ENCODE data around the gene PPP1R7. TPM values are rescaled to one million over a fixed set of nuclear protein-coding genes. Genes with fewer than 3 reads are reported as not detected.

Gene PPP1R7
- total RNA-seq, 6 donors from 2014 or later, result 38.8 to 76.1 (median 57.7) TPM

DNA sequence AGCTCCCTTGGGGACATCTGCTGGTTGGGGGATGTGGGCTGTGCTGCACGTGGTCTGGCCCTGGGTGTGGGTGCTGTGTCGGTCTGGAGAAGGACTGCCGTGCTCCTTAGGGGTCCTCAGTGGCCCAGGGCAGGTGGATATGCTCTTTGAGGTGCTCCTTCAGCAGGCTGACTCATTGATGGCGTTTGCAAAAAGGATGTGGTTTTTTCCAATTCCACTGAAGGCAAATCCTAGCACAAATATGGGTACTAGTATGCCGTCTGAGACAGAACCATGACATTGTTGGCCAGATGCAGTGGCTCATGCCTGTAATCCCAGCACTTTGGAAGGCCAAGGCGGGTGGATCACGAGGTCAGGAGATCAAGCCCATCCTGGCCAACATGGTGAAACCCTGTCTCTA, 3.3 kb downstream of the PPP1R7 start:
- Histone ChIP-seq H3K4me3 (no peak overlapping the region), H3K36me3 (peaks cover 9 to 29% (median 15%) of the 10 kb centered on the region in 4 donors), H3K27me3 (no peaks in the 10 kb centered on the region), H3K4me1 (peaks cover 15 to 29% (median 16%) of the 10 kb centered on the region in 4 donors), H3K9me3 (no peaks in the 10 kb centered on the region), H3K27ac (no peak overlapping the region)
- ATAC-seq (ENCODE audit: low FRiP score in 2 of 2), result no peak
- no peak for DNase-seq
- 81 to 96% methylated on average over 7 of the region's 7 CpGs for WGBS, 2 donors
- TF ChIP-seq EP300 (IDR thresholded peaks at IDR 0.05), result no peak

DNA sequence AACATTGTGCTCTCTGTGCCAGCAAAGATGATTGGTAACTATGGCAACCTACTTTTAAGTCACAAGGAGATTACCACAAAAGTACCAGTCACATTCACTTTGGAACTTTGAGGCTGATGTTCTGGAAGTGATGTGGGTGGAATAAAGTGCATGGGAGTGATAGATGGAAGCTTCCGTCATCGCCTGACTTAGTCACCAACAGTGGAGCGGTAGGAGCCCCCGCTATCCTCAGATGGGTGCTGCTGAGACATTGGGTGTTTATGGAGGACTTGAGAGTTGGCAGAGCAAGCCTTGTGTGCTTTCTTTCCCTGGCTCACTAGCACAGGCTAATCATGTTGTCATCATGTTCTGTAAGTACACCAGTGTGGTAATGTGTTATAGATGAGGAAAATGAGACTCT, 4.6 kb downstream of the PPP1R7 start:
- no peak for ATAC-seq (ENCODE audit: low FRiP score in 2 of 2)
- TF ChIP-seq POLR2A (IDR thresholded peaks at IDR 0.05) (no peak), EP300 (IDR thresholded peaks at IDR 0.05) (no peak), POLR2AphosphoS5 (IDR thresholded peaks at IDR 0.05) (no peak)
- TF ChIP-seq, protein P1, sequence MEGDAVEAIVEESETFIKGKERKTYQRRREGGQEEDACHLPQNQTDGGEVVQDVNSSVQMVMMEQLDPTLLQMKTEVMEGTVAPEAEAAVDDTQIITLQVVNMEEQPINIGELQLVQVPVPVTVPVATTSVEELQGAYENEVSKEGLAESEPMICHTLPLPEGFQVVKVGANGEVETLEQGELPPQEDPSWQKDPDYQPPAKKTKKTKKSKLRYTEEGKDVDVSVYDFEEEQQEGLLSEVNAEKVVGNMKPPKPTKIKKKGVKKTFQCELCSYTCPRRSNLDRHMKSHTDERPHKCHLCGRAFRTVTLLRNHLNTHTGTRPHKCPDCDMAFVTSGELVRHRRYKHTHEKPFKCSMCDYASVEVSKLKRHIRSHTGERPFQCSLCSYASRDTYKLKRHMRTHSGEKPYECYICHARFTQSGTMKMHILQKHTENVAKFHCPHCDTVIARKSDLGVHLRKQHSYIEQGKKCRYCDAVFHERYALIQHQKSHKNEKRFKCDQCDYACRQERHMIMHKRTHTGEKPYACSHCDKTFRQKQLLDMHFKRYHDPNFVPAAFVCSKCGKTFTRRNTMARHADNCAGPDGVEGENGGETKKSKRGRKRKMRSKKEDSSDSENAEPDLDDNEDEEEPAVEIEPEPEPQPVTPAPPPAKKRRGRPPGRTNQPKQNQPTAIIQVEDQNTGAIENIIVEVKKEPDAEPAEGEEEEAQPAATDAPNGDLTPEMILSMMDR (IDR thresholded peaks at IDR 0.05), result no peak
- Histone ChIP-seq H3K36me3 (peaks cover 17 to 42% (median 26%) of the 10 kb centered on the region in 4 donors), H3K27ac (no peak overlapping the region), H3K27me3 (no peaks in the 10 kb centered on the region), H3K4me1 (peaks cover 12 to 21% (median 13%) of the 10 kb centered on the region in 4 donors), H3K4me3 (no peak overlapping the region), H3K9me3 (no peaks in the 10 kb centered on the region)
- WGBS, 2 donors, result 86 to 90% methylated on average over 4 of the region's 4 CpGs
- no peak for DNase-seq

DNA sequence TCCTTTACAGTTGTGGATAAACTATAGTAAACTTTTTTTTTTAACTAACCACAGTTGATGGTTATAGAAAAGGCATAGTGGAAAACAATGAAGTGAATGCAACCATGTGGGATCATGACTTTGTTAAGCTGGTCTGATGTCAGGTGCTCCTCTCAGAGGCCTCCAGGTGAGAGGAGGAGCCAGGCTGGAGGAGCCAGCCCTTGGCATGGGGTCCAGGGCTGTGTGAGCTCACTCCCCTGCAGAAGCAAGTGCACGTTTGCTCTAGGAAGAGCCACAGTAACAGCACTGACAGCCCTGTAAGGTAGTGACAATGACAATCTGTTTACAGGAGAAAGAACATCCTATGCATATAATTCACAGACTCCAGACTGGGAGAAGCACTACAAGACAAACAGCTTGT, 5.7 kb downstream of the PPP1R7 start:
- Histone ChIP-seq H3K27ac (no peak overlapping the region), H3K36me3 (peaks cover 17 to 51% (median 33%) of the 10 kb centered on the region in 4 donors), H3K9me3 (no peaks in the 10 kb centered on the region), H3K4me3 (no peak overlapping the region), H3K27me3 (no peaks in the 10 kb centered on the region), H3K4me1 (peaks cover 11 to 17% (median 12%) of the 10 kb centered on the region in 4 donors)
- TF ChIP-seq POLR2AphosphoS5 (IDR thresholded peaks at IDR 0.05), result no peak
- no peak for TF ChIP-seq POLR2A (IDR thresholded peaks at IDR 0.05)
- TF ChIP-seq, protein P1 (IDR thresholded peaks at IDR 0.05), result no peak
- no peak for TF ChIP-seq EP300 (IDR thresholded peaks at IDR 0.05)
- WGBS, 2 donors, result 80 to 85% methylated on average over 1 of the region's 1 CpG
- ATAC-seq (ENCODE audit: low FRiP score in 2 of 2), result no peak
- DNase-seq, result no peak

DNA sequence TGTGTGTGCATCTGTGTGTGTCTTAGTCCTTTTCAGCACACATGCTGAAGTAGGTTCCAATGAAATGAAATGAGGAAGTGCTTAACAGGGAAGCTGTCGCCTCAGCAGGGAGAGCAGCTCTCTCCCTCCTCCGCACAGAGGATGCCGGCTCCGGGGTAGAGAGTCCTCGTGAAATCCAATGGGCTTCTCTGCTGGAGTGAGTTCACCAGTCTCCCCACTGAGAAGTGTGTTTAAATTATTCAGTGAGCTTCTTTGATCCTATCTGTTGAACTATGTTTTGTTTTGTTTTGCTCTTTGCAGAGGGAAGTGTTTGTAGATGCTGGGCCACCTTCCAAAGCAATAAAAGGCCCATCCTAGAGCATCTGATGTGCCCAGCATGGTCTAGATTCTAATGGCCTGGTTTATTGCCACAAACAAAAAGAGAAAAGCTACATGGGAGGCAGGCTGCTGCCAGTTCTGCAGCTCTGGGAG, 6.7 kb downstream of the PPP1R7 start:
- H3K4me3 ChIP-seq, result no peak overlapping the region
- ATAC-seq (ENCODE audit: low FRiP score in 2 of 2) (no peak), DNase-seq (no peak)
- WGBS, 2 donors, result 43 to 72% methylated on average over 4 to 5 of the region's 5 CpGs
- peaks cover 2 to 14% (median 6%) of the 10 kb centered on the region in 4 donors for H3K4me1 ChIP-seq
- peaks cover 17 to 51% (median 35%) of the 10 kb centered on the region in 4 donors for H3K36me3 ChIP-seq
- TF ChIP-seq, protein P1 (IDR thresholded peaks at IDR 0.05), result no peak
- TF ChIP-seq POLR2A (IDR thresholded peaks at IDR 0.05) (no peak), POLR2AphosphoS5 (IDR thresholded peaks at IDR 0.05) (no peak), EP300 (IDR thresholded peaks at IDR 0.05) (no peak)
- H3K9me3 ChIP-seq, result no peaks in the 10 kb centered on the region
- no peak overlapping the region for H3K27ac ChIP-seq
- no peaks in the 10 kb centered on the region for H3K27me3 ChIP-seq

DNA sequence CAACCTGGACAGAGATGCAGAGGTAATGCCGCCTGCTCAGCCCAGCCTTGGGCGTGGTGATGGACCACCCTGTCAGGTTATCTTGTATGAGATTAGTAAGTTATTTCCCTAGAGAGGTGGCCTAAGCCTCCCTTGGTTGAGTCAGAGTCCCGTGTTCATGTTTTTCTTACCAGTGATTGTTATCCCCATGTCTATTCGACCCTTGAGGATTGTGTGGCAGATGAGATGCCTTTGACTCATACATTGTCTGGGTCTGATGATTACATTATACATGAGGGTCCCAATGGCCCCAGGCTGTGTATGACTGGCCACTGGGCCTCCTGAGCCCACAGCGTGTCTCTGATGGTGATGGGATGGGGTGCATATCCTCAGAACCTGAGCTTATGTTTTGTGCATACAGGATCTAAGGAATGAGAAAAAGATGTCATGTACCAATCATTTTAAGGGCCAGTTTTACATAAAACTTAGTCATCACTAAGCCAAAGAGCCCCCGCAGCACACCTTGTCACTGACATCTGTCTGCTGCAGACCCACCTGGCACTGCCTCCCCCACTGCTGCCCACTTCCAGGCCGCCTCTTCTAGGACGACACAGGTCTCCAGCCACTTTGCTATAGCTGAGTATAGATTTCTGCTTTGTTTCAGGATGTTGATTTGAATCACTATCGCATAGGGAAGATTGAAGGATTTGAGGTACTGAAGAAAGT, 7.7 kb downstream of the PPP1R7 start:
- 95% methylated on average over 9 of the region's 9 CpGs for WGBS, 2 donors
- ATAC-seq (ENCODE audit: low FRiP score in 2 of 2), result no peak
- DNase-seq, result no peak
- TF ChIP-seq EP300 (IDR thresholded peaks at IDR 0.05) (no peak), POLR2AphosphoS5 (IDR thresholded peaks at IDR 0.05) (no peak), POLR2A (IDR thresholded peaks at IDR 0.05) (no peak)
- TF ChIP-seq, protein P1 (IDR thresholded peaks at IDR 0.05), result no peak
- Histone ChIP-seq H3K9me3 (no peaks in the 10 kb centered on the region), H3K27me3 (no peaks in the 10 kb centered on the region), H3K4me3 (no peak overlapping the region), H3K36me3 (peaks cover 17 to 54% (median 37%) of the 10 kb centered on the region in 4 donors), H3K27ac (no peak overlapping the region), H3K4me1 (peaks cover 7 to 15% (median 11%) of the 10 kb centered on the region in 4 donors)
